D721Med (cell line): ENCODE measurements around the gene HMCN1.

Experiments used
- DNase-seq: peaks from one replicate; pipeline ENCODE4 v3.0.0; 2011; ENCODE audit warnings: low spot score; ENCODE audit not compliant: insufficient read length
- FAIRE-seq: peaks from 2 replicates; lab custom pipeline; 2011; peaks lifted over from hg19 to GRCh38; lab: Jason Lieb, UNC
- TF ChIP-seq, protein P1 (sequence below): IDR thresholded peaks from 2 replicates; pipeline ENCODE4 v1.5.1; 2012; ENCODE audit warnings: mild to moderate bottlenecking, control low read depth; ENCODE audit not compliant: insufficient read depth; ENCODE audit errors: missing control alignments

The HMCN1 gene

DNA sequence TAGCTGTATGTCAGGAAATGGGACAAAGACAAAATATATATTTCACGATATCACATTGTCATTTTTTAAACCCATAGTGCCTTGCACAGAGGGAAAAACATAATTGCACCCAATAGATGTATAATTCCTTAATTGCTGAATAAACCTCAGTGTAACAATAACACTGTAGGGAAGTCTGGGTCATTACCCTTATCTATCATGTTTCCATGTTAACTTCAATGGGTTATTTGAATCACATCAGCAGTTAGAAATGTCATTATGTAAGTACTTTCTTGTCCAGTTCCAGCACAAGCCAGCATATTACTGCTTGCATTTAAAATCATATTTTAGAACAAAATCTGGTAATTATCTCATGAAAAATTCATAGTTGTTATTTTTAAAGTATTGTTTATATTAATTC is 222.7 kb downstream of the HMCN1 start:
- DNase-seq (no peak), FAIRE-seq (peak; percentile 38)
- TF ChIP-seq, protein P1, sequence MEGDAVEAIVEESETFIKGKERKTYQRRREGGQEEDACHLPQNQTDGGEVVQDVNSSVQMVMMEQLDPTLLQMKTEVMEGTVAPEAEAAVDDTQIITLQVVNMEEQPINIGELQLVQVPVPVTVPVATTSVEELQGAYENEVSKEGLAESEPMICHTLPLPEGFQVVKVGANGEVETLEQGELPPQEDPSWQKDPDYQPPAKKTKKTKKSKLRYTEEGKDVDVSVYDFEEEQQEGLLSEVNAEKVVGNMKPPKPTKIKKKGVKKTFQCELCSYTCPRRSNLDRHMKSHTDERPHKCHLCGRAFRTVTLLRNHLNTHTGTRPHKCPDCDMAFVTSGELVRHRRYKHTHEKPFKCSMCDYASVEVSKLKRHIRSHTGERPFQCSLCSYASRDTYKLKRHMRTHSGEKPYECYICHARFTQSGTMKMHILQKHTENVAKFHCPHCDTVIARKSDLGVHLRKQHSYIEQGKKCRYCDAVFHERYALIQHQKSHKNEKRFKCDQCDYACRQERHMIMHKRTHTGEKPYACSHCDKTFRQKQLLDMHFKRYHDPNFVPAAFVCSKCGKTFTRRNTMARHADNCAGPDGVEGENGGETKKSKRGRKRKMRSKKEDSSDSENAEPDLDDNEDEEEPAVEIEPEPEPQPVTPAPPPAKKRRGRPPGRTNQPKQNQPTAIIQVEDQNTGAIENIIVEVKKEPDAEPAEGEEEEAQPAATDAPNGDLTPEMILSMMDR = no peak

DNA sequence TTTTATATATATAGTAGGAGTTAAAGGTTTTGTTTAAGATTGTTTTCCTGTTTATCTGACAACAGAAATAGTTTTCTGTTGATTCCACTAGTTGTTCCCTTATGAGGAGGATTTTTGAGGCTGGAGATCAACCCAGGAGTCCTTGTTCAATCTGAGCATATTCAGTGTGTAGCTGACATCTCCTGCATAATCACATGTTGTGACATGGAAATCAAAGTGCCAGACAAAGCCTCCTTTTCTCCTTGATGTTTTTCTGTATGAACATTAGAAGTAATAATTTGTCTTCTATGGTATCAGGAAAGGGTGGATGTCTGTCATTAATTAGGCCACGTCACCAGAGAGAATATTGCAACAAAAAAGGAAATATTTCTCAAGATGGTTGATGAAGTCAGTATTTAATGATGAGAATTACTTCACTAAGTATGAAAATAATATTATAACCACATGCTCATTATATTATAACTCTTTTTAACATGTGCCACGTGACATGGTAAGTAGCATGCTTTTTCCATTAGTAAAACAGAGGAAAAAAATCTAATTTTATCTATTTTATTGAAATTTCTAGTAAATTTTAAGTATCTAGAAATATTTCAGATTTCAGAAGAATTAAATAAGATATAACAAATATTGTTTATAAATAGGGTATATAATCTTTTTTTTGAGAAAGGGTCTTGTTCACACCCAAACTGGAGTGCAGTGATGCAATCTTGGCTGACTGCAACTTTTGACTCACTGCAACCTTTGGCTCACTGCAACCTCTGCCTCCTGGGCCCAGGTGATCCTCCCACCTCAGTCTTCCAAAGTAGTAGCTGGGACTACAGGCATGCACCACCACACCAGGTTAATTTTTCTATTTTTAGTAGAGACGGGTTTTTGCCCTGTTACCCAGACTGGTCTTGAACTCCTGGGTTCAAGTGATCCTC is 223.5 kb downstream of the HMCN1 start:
- TF ChIP-seq, protein P1 = no peak
- no peak for DNase-seq
- no peak for FAIRE-seq

- no peak for DNase-seq
These were observed 226.5 kb downstream of the HMCN1 start for GRCh38 chr1:185960422-185961321.

GRCh38 chr1:185961664-185962063 is 227.5 kb downstream of the HMCN1 start:
- FAIRE-seq (peak; percentile 11), DNase-seq (no peak)
- TF ChIP-seq, protein P1 = no peak

More at GRCh38 chr1:185960422-185961321, 226.5 kb downstream of the HMCN1 start:
- TF ChIP-seq, protein P1 = no peak
- peak; percentile 66 for FAIRE-seq

- TF ChIP-seq, protein P1 = no peak
- DNase-seq = no peak
- FAIRE-seq = peak; percentile 63
These were observed 230.8 kb downstream of the HMCN1 start for GRCh38 chr1:185964946-185965345.

DNA sequence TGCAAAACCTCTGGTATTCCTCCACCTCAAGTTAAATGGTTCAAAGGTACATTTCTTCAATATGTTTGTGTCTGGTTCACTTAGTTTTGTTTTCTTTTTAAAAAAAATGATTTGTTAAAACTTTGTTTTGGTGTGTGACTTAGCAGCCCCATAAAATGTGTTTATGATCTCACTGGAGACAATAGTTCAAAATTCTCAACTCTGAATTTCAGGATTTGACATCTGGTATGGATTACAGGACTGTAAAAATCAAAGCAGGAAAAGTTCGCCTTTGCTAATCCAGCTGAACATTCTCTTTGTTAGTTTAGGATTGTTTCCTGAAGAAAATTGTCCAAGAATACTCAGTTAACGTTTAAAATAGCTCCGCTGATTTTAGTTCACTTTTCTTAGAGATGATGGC is 231.7 kb downstream of the HMCN1 start:
- DNase-seq (no peak), FAIRE-seq (peak; percentile 77)
- TF ChIP-seq, protein P1 = no peak
